NOMO-1 (cell line): ENCODE data around the gene CPN2.

Experiments used
- DNase-seq, 2 experiments: peaks; one replicate each; lab custom pipeline; 2025; ENCODE audit not compliant: unreplicated experiment in 2 of 2; lab: John Stamatoyannopoulos, UW

The CPN2 gene

DNA sequence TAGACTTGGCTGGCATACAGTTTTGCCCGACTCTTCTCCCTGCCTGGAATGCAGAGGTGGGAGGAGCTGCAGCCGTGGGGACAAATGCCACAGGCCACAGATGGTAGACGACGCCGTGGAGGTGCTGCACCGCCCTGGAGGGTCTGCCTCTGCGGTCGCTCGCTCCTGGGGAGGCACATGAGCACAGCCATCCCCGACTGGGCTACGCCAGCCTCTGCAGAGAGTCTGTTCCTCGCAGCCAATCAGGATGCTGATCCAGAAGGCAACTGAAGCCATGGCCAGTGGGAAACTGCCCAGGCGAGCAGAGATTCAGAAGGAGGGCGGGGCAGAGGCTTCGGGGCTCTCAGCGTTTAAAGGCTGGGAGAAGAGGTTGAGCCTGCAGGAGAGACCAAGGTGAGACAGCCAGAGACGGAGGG is 30.3 kb upstream of the CPN2 start:
- DNase-seq = no peak

DNA sequence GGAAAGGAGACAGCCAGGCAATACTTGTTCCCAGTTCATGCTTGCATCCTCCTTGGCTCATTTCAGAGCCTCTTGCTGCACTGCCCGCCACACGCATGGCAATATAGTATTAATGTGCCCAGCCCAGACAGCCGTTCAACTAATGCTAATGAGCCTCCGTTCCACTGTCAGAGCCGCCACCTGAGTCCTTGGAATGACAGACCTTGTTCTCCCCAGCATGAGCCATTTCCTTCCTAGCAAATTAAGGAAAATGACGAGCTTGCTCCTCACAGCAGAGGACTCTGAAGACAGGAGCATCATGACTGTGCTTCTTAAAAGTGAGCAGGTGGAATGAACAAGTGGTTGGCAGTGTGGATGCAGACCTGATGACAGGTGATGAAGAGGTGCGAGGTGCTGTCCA is 29.2 kb upstream of the CPN2 start:
- DNase-seq = no peak

DNA sequence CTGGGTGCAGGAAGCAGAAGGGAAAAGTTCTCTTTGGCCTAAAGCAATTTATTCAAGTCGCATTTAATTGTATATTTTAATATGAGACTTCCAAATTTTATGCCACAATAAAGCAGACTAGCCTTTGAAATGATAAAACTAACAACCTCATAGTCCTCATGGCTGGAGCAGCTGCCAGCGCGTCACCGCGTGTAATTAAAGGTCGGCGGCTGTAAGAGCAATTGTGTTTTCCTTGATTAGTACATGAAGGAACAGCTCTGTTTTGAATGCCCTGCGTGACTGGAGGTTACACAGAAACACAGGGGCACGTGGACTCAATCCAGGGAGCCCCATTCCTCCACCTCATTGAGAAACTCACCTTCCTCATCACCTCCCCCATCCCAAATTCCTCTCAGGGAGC is 28.5 kb upstream of the CPN2 start:
- no peak for DNase-seq

DNA sequence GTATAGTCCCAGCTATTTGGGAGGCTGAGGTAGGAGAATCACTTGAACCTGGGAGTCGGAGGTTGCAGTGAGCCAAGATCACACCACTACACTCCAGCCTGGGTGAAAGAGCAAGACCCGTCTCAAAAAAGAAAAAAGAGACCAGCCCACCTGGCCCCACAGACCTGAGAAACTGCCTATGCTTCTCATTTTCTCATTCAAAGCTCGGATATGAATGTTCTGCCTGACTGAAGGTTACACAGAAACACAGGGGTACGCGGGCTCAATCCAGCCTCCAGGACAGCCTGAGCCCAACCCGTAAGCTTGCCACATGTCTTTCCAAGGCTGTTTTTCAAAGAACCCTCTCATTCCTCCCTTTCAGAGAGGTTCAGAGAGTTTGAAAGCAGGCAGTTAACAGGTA is 28.1 kb upstream of the CPN2 start:
- DNase-seq = no peak

DNA sequence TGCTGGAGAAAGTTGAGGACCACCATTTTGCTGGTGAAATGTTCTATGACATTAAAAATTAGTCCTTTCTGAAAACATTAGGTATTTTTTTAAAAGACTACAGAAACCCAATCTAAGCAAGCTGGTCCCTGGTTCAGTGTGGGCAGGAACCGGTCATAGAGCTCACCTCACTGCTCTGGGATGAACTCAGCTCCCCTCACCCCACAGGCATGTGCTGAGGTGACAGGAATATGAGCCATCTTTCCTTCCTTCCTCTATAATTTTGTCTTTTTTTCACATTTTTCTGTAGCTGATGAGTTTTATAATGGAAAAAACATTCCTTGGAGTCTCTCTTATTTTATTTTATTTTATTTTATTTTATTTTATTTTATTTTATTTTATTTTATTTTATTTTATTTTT is 26.6 kb upstream of the CPN2 start:
- DNase-seq = no peak

DNA sequence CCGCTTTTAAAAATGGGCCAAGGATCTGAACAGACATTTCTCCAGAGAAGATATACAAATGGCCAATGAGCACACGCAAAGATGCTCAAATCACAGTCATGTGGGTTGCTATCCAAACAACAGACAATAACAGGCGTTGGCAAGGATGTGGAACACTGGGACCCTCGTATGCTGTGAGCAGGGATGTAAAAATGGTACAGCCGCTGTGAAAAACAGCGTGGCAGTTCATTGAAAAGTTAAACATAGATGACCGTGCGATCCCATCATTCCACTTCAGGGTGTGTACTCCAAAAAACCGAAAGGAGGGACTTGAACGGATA is 25.1 kb upstream of the CPN2 start:
- DNase-seq = no peak

DNA sequence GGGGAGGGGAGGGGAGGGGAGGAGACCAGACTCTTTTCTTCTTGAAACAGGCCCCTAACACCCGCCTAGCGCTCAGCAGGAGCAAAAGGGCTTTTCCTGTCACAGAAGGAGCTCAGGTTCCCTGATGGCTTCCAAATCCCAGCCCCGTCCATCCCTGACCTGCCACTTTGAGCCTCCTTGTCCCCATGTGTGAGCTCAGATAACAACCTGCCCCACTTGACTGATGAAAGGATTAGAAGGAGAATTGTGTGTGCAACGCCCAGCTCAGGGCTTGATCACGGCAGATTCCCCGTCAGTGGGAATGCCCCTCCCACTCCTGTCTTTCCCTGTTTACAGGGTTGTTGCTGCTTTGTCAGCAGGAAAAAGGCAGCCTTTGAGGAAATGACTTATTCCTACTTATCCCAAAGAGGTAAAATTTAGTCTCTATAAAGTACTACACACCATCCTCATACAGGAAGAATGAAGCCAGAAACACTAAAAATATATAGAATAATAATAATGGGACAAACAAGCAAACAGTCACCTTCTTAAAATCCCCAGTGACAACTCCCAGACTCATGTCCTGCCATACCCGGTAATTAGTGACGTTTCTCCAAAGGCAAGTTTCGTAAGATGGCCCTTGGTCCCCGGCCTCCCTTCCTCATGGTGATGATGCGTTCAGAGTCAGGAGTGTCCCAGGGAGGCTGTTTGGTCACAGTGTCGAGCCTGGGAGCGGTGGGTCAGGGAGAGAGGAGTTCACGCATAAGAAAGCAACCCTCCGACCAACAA is 24.5 kb upstream of the CPN2 start:
- DNase-seq = no peak

DNA sequence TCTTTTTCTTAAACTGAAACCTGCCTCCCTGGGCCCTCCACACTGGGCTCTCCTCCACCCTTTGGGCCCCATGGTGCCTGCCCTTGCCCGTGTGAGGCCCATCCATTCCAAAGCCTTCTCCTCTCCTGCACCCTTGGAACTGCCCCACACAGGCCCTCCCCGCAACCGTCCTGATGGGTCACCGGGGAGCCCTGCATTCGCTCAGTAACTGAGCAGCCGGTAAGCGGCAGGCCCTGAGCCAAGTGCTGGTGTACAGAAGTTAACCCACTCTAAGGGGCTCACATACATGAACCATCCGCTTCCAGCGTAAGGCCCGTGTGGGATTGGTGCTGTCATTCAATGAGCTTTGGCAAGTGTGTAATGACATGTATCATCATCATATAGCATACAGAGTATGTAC is 23.8 kb upstream of the CPN2 start:
- no peak for DNase-seq

DNA sequence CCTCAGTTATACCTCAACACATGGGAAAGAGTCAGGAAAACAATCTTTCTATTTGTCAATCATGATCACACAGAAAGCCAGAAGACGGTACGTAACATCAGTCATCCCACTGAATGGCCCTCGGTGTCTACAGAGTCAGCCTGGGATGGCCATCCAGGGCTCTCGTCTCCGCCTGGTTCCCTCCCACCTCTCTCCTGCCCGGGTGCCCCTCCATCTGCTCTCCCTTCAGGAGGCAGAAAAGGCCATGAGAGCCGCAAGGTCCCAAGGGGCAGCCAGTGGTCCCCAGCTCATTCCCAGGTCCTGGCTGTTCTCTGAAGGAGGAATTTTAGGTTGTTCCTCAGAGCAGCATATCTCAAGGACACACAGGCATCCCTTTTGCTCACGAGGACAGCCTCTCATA is 22.8 kb upstream of the CPN2 start:
- no peak for DNase-seq

DNA sequence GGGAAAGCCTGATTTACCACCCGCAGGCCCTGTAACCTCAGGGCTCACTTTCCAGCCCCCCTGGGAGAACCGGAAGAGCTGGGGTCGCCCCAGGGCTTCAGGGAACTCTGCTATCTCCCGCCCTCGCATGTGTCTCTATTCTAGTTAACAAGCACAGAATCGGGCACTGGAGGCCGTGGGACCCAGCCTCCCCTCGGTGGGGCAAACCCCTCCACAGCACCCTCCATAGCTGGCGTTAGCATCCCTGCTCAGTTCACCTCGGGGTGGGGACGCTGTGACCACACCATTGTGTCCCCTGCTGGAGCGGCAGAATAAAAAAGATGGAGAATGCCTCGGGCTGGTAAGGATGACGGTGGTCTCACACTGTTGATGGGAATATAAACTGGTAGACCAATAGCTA is 21.9 kb upstream of the CPN2 start:
- no peak for DNase-seq

DNA sequence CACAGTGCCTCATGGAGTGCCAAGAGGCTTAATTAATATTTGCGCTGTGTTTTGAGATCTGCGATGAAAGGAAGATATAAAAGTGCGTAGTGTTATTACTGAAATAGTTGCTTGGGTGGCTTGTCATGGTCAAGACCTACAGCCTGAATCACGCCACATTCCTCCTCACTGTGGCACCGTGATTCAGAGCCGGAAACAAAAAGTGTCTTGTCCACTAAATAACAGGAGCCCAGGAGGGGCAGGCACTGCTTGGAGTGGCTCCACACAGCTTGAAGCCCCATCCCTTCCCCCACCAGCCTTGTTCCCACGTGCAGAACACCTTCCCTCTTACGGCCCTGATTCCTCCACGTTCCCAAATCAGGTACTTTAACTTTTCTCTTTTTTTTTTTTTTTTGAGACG is 19.6 kb upstream of the CPN2 start:
- no peak for DNase-seq

DNA sequence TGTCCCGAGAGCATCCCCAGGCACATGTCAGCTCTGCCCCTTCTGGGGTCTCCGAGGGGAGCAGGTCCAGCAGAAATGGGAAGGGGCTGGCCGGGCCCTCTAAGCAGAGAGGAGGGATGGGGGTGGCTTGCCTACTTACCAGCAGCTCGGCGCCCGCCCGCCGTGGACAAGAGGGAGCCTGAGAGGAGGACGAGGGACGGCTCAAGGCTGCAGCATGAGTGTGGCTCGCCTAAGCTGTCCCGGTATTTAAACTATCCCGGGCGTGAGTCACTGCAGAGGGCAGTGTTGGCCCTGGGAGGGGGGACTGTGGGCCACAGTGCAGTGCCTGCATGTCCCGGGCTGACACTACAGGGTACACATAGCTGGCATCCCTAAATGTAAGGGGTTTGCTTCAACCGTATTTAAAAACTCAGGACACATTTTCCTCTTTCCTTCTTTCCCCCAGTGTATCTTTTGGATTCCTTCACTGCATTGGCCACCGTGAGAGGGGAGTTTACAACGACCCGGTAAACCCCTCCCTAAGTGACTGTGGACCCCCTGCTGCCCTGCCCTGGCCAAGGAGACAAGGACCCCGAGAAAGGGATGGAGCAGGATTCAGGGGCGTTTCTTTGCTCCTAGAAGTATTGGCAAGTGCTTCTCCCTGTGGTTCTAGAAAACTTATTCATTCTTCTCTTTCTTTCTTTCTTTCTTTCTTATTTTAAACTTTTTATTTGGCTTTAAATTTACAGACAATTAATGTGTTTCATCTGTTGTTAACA is 18.6 kb upstream of the CPN2 start, which contains the start of gene LRRC15:
TSS of gene LRRC15 (minus strand) at position 222 of the 758 bp plus-strand sequence. CDS start 8,700 bp downstream, outside the sequence.
- no peak for DNase-seq

DNA sequence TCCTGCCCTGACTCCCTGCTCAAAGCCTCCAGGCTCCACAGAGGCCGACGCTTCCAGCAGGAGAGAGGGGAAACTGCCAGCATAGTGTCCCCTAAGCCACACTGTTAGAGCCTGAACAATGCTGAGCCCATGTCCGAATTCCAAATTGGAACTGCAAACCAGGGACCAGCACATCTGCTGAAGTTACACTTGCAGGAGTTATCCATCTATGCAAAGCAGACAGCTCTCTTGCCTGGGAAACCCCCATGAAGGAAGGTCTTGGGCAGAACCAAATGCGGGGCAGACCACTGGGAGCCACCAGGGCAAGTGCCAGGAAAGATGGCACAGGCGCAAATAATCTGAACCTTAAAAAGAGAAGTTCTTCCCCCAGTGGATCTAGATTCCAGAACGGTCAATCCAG is 17.8 kb upstream of the CPN2 start:
- no peak for DNase-seq

DNA sequence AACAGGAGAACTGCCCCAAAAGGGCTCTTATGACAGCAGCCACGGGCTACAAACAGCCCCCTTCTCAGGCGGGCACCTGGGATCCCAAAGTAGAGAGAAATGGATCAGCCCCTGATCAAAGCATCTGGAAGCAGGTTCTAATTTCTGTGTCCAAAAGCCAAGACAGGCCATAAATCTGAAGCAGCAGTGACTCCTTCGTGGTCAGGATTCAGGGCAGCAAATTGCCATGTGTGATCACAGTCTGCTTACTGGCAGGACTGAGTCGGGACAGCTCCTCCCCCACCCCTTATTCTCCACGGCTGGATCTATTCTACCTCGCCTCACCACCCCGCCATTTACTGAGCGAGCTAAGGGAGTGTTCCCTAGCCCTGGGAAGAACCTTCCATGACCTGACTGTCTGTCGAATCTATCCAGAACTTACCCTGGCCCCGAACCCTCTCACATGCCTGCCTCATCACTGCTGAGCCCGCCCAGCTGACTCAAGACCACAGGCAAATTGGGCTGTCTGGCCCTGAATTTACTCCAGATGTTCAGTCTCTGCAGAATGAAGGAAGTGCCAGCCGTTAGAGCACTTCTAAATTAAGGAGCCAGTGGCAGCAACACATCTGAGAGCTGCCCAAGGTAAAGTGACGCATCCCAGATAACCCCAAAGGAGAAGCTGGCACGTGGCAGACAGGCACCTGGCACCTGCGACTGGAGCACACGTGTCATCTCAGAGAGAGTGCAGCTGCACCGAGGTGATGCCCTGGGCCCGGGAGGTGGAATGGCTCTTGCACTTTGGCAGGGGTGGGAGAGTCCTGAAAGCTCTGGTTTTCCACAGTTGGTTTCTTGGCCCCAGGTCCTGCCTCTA is 17.1 kb upstream of the CPN2 start:
- DNase-seq = no peak

DNA sequence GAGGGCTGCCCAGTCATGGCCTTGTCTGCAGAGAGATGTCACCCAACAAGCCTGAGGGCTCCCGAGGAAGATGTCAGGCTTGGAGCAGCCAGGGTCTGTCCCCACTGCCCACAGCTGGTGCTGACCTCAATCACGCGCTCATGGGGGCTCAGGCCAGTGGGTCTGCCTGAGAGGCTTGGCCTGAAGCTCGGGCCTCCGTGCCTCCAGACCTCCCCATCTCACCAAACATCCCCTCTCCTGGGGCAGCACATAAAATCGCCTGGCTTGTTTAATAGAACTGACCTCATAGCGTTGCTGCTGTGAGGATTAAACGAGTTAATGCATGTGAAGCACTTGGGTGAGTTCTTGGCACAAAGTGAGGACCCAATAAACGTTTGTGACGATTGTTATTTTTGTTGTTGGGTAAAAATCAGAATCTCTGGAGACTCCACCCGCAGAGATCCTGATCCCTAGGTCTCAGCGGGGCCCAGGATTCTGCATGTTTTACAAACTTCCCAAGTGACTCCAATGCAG is 14.9 kb upstream of the CPN2 start:
- DNase-seq = no peak

DNA sequence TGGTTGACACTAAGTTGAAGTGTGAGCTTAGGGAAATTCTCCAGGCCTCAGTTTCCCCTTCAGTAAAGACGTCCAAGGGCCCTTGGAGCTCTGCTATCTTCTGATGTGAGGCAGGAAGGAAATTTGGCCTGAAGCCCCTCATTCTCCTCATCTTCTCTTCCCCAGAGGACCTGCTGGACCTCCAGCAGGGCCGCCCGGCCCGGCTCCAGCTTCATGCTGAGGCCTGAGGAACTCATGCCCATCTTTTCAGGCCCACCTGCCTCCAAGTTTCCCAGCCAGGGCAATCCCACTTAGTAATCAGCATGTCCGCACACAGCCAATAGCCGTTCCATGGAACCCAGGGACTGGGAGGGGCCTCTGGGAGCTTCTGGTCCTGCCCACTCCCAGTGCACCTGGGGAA is 14.4 kb upstream of the CPN2 start:
- no peak for DNase-seq

DNA sequence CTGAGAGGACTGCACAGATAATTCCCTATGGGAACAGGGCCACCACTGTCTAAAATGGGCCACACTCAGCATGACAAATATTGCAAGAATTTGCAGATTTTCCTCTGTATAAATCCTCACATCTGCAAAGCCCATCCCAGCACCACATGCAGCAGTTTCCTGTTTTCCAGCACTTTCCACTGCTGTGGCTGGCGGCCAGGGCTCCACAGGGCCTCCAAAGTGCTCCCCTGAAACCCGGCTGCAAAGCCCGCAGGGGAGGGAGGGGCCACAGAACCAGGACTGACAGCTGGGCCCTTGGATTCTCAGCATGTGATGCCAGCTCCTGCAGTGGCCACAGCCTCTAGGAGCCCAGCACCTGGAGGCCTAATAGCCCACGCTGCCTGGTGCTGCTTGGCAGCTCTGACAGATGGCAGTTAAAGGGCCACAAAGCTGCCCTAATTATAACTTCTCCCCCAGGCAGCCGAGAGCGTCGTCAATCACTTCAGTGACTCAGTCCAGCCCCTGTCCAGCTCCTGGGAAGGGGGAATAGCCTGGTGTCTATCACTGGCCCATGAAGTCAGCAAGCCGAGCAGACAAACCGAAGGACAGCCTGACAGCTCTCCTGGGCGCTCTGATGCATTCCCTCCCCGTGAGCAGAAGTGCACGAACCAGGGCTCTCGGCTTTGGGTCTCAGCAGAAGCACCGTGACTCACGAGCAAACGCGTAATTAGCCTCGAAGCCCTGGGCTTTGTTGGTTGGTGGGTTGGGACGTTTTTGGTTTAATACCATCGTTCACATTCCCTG is 13.7 kb upstream of the CPN2 start:
- no peak for DNase-seq

DNA sequence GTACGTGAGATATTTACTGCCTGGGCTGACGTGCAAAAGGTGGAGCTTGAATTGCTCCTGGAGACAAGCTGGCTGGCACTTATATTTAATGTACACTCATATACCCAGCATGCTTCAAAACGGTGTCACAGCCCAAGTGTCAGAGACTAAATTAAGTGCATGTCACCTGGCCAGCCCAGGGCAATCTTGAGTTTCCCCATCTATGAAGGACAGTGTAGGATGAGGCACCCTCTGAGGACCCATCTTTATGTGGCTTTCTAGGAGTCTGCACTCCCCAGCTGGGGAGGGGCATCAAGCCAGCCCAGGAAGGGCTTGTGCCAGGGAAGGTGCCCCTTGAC is 13.2 kb upstream of the CPN2 start:
- no peak for DNase-seq

DNA sequence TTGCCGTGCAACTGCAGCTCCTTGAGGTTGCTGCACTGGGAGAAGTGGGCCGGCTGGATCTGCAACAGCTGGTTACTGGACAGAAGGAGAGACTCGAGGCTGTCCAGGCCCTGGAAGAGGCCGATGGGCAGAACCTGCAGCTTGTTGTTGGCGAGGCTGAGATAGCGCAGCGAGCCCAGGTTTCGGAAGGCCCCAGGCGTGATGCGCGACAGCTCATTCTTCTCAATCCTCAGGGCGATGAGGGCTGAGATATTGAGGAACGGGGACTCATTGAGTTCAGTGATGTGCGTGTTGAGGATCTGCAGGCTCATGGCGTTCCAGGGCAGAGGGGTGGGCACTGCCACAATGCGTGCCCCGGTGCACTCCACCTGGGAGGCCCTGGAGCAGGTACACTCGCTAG is 9.4 kb upstream of the CPN2 start:
- no peak for DNase-seq

DNA sequence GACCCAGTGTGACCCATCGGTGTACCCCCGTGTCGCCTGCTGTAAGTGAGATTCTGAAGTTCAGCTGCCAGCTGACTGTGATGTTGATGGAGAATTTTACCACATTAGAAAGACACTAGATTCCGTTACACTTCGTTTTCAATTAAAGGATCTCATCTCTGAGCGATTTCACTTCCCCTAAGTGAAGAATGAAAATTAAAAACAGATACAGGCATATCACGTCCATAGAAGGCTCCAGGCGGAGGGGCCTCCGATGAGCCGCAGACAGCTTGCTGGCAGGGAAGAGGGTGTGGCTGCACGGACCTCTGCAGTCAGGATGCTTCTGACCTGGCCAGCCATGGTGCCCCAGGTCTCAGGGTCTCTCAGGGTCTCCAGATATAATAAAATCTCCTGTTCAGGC is 6.6 kb upstream of the CPN2 start:
- peak in 1 of 2 experiments; percentile 13 for DNase-seq

DNA sequence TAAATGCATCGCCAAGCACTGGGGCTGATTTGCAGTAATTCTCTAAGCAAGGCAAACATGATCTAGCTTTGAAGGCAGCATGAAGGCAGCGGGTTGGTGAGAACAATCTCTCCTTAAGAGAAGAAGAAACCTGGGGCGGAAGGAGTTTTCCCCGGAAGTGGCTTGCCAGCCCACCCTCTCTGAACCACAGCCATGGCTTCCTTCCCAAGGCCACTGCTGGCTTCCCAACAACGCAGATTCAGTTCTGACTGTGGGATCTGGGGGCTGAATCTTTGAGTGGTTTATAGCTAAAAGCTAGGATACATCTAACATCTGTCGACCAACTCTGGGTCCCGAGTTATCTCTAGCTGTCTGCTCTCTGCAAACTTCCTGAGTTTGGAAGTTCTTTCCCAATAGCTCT is 4.3 kb upstream of the CPN2 start:
- DNase-seq = no peak
